Right ventricle myocardium superior (tissue), 1 donor: ENCODE results near the gene C16orf46. TPM values are rescaled to one million over a fixed set of nuclear protein-coding genes. Genes with fewer than 3 reads are reported as not detected.
"Not testable (repeated sequence)": the region's sequence is repeated elsewhere in the genome, so short reads cannot be mapped to it uniquely, and the experiment has no call there.

Source experiments
- ATAC-seq: fragments of 200-7000 bp; cut with Tn5 transposase; one replicate; pipeline ENCODE4 v1.9.1; 2020; ENCODE audit warnings: mild to moderate bottlenecking; ENCODE audit not compliant: poor library complexity
- DNase-seq: peaks from one replicate; pipeline ENCODE4 v3.0.0-alpha.2; 2020
- intact Hi-C: fragments of 100-400 bp; cut with DNase I; formaldehyde crosslinking; loops from one replicate; pipeline ENCODE4 v1.11.2; 2022
- long read RNA-seq: library from polyadenylated mRNA; unstranded; transcript quantifications from one replicate; pipeline ENCODE4 v2.0.0, GENCODE V29; 2021
- total RNA-seq: library from RNA; stranded (reverse); fragmentation: NEBNext Ultra II Directional; extraction: Animal tissue kit (Norgen Biotek cat#: 25700); gene quantifications from one replicate; pipeline ENCODE4 v1.2.1, GENCODE V29; 2021
- donor health status: DM: no; HTN: yes; CAD: no; lungs with severe emphysema.

C16orf46 gene
- total RNA-seq, result 0.38 TPM
- long read RNA-seq, result 0 reads

DNA sequence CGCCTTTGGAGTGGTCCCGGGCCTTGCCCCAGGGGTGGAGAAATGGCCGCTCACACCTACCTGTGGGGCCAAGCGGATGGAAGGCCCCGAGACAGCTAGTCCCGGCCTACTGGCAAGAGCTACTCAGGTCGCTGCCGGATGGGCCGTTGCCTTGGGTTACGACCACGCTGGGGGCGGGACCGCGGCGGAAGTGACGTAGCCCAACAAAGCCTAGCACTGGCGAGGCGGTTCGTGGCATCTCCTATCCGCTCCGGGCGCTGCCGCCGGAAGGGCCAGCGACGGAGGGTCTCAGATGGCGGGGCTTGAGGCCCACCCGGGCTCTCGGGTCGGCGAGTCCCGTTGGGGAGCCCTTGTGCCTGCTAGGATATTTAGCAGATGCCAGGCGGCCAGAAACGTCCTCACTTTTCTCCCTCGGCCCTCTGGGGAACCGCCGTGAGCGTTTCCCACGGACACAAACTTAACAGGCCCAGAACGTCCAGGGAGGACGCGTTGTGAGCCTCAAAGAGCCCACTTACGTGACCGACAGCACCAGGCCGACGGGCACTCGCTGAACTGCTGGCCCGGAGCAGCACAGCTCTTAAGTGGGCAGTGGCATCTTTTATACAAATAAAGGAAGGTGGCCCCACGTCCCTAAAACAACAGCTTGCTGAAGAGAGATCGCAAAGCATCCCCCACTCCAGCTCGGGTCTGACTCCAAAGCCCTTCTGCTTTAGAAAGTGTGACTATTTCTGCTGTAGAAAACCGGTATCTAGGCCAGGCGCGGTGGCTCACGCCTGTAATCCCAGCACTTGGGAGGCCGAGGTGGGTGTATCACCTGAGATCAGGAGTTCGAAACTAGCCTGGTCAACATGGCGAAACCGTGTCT, at the start of gene C16orf46:
TSS of gene C16orf46 (minus strand) at position 163 of the 865 bp plus-strand sequence. CDS start 13,283 bp downstream, outside the sequence.
- DNase-seq, result peak; percentile 99
- intact Hi-C loops, result no loop called here
- peak; percentile 99 for ATAC-seq

DNA sequence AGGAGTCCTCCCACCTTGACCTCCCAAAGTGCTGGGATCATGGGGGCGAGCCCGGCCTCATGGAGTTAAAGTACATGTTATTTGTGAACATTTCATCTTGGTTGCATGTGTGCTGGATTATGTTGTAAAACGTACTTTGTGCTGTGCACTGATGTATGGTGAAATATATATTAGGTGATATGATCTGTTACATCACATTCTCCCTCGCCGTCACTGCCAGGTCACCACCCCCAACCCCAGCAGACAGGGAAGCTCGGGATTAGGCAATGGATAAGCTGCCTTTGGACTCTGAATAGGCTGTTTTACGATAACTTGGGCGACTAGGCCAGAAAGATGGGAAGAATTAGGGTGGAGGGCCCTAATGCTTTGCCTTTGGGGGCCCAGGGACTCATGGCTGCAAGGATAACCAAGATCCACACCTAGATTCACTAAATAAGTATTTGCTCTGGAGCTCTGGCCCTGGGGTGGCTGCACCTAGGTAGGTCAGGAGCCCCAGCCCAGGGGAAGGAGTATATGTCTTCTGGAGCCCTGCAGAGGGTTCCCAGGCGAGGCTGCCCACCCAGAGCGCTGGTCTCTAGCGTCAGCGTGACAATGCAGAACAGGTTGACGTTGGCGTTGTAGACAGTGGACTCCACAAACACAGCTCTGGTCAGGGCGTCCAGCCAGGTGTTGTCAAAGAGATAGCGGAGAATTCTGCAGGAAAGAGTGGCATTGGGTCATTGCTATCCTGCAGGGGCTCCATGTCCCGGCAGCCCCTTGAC, 46.2 kb upstream of the C16orf46 start:
- no peak for DNase-seq
- no peak for ATAC-seq
- intact Hi-C loops, result no loop called here

DNA sequence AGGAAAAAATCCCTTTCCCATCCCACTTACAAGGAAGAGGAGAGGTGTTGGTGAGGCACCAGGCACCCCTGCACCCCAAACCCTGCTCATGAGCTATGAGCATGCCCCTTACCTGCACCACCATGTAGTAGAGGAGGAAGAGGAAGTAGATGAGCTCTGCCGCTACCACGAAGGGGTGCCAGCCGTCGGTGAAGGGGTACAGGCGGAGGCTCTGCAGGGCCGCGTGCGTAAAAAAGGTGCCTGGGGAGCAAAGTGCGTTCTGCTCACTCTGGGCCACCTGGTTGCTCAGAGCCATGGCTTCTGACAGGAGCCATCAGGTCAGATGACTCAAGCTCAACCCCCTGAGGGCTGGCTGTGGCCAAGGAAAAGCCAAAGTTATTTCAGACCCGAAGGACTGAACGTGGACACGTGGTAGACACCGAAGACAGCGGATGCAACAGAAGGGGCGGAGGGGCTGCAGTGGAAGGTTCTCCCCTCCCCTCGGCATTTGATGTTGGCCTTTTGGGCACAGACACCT, 44.5 kb upstream of the C16orf46 start:
- no peak for ATAC-seq
- DNase-seq, result no peak
- intact Hi-C loops, result no loop called here

- no peak for DNase-seq
- intact Hi-C loops, result no loop called here
- ATAC-seq, result no peak
Measured at GRCh38 chr16:81117436-81117835, 40.4 kb upstream of the C16orf46 start.

GRCh38 chr16:81116285-81116684, 39.2 kb upstream of the C16orf46 start:
- intact Hi-C loops, result no loop called here

DNA sequence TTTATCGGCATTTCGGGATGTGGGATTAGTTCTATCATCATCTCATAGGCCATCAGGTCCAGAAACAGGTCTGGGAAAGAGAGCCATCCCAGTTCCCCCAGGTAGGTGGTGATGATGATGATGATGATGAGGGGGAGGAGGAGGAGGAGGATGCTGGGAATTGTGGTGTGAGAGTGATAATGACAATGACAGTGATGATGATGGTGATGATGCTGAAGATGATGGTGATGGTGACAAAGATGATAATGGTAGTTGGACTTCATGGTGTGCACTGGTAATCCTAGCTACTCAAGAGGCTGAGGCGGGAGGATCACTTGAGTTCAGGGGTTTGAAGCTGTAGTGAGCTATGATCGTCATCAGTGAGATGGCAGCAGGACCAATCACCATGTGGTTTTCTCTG, 35.4 kb upstream of the C16orf46 start:
- DNase-seq (no peak), ATAC-seq (no peak)
- intact Hi-C loops, result no loop called here

More at GRCh38 chr16:81116285-81116684, 39.2 kb upstream of the C16orf46 start:
- DNase-seq (no peak), ATAC-seq (no peak)

DNA sequence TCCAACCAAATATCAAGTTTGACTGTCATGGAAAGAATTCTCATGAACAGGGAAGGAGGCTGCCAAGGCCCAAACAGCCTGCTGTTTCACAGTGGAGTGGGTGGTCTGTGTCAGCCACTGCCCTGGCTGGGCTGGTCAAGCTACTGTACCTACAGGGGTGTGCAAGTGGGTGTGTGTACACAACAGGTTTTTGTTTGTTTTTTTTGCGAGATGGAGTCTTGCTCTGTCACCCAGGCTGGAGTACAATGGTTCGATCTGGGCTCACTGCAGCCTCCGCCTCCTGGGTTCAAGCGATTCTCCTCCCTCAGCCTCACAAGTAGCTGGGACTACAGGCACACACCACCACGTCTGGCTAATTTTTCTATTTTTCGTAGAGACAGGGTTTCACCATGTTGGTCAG, 32.2 kb upstream of the C16orf46 start:
- intact Hi-C loops, DNase-seq, ATAC-seq: not testable (repeated sequence)

GRCh38 chr16:81107511-81107910, 30.5 kb upstream of the C16orf46 start:
- intact Hi-C loops, result no loop called here
- DNase-seq, result no peak
- ATAC-seq, result no peak

DNA sequence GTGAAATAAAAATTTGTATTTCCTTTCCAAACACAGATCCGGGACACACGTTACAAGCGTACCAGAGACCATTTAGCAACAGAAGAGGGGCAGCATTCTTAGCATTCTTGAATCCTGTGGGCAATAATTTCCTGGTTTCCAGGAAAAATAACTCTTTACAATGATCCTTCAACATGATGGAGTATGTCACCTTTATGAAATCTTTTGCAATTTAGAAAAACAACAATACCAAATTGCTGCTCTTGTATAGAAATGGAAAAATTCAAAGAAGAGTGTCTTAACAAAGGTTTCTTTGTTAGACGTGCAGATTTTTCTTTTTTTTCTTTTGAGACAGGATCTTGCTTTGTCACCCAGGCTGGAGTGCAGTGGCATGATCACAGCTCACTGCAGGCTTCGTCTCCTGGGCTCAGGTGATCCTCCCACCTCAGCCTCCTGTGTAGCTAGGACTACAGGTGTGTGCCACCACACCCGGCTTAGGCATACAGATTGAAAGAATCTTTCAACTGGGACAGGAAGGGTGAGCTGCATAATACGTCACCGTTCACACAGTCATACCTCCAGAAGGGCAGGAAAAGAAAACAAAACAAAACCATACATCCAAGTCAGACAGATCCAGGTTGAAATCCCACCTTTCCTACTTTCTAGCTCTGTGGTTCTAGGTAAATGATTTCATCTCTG, 29.9 kb upstream of the C16orf46 start:
- intact Hi-C loops, result no loop called here
- ATAC-seq, result no peak
- no peak for DNase-seq

DNA sequence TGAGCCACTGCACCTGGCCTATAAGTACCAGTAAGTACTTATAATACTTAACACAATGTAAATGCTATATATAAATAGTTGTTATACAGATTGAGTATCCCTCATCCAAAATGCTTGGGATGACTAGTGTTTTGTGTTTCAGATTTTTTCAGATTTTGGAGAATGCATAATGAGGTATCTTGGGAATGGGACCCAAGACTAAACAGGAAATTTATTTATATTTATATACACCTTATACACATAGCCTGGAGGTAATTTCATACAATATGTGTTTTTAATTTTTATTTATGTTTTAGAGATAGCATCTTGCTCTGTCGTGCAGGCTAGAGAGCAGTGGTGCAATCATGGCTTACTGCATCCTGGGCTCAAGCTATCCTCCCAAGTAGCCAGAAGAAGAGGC, 28.9 kb upstream of the C16orf46 start:
- intact Hi-C loops, result no loop called here
- DNase-seq, result no peak
- ATAC-seq, result no peak

DNA sequence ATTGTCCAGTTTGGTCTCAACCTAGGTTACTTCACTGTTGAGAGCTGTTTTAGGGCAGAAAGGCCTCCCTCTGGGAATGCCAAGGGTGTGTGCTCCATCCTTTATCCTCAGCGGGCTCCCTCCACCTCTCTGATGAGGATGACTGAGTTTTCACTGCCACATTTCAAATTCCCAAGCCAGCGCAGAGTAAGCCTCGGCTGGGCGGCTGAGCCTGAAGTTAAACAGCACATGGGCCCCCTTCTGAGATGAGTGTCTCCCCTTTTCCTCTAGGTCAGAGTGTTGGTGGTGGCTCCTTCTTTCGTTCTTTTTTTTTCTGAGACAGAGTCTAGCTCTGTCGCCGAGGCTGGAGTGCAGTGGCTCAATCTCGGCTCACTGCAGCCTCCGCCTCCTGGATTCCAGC, 24.7 kb upstream of the C16orf46 start:
- ATAC-seq (no peak), DNase-seq (no peak)
- intact Hi-C loops, result no loop called here

DNA sequence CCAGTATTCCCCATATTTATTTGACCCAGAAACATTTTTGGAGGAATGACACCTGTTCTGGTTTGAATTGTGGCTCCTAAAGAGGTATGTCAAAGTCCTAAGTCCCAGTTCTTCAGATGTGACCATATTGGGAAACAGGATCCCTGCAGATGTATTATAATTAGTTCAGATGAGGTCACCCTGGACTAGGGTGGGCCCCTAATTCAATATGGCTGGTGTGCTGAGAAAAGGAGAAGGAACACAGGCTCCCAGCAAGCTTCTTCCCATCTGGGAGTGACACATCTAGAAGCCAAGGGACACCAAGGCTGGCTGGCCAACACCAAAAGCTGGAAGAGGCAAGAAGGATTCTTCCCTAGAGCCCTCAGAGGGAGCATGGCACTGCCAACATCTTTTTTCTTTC, 22.9 kb upstream of the C16orf46 start:
- intact Hi-C loops, result no loop called here
- DNase-seq (no peak), ATAC-seq (no peak)

- no peak for ATAC-seq
- DNase-seq, result no peak
- intact Hi-C loops, result no loop called here
Measured at GRCh38 chr16:81097230-81097629, 20.2 kb upstream of the C16orf46 start.

DNA sequence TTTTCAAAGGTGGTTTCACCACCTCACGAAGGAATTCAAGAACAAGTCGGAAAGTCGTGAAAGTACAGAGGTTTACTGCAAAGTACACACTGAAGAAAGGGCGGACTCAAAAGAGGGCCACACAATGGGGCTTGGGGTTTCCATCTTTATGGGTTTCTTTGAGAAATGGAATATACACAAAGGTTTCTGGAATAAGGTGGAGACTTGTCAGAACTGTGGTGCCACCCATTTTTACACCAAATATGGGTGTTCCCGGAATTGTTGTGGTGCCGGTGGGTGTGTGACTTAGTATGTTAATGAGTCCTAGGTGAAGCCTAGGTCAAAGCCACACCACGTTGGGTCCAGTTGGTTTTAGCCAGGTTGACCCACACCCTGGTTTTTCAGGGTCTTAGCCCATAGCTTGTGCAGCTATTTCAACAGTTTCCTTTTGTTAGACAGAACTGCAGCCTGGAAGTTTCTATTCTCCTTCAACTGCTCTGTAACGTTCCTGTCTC, 19.7 kb upstream of the C16orf46 start:
- intact Hi-C loops, result no loop called here
- DNase-seq (no peak), ATAC-seq (no peak)

DNA sequence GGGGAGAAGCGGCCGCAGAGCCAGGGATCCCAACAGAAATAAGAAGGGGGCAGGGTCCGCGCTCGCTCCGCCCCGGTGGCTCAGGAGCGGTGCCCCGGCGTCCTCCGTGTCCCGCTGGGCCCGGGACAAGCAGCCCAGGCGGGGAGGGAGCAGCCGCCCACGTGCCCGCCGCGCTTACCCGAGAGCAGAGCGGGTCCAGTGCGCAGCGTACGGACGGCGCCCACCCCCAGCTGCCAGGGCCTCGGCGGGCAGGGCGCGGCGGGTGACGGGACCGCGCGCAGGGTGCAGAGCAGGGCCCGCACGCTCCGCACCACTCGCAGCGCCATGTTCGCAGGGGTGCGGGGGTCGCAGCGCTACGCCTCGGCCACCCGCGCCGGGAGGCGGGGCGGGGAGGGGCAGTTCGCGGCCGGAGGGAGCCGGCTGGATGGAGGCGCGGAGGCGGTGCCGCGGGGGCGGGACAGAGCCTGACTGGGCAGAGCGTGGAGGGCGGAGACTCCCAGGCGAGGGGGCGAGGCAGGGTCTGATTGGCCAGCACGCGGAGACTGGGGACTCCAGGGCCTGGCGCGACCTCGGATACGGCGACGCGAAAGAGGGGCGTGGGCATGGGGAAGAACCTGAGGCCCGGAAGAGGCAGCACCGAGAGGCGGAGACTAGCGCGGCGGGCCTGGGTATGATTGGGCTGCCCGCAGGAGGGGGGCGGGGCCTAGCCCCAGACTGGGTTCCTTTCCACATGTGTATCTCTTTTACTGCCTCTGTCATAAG, 19.1 kb upstream of the C16orf46 start, which contains the start of gene GCSH:
TSS of gene GCSH (minus strand) at position 443 of the 762 bp plus-strand sequence. CDS start at position 326, 117 bp downstream.
- ATAC-seq (peak; percentile 99), DNase-seq (peak; percentile 100)
- intact Hi-C loops, result no loop called here

DNA sequence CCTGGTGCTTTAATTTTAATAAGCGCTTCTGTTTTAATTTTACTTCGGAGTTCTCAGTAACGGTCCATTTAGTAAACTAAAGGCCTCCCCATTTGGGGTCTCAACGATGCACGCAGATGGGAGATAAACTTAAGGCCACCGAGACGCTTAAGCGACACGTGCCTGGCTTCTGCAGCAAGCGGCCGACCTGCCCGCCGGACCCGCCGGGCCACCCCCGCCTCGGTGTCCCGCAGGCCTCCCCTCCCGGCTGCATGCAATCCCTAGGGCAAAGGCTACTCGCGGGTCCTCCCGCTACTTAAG, 18.6 kb upstream of the C16orf46 start:
- no peak for DNase-seq
- intact Hi-C loops, result no loop called here
- ATAC-seq, result no peak

DNA sequence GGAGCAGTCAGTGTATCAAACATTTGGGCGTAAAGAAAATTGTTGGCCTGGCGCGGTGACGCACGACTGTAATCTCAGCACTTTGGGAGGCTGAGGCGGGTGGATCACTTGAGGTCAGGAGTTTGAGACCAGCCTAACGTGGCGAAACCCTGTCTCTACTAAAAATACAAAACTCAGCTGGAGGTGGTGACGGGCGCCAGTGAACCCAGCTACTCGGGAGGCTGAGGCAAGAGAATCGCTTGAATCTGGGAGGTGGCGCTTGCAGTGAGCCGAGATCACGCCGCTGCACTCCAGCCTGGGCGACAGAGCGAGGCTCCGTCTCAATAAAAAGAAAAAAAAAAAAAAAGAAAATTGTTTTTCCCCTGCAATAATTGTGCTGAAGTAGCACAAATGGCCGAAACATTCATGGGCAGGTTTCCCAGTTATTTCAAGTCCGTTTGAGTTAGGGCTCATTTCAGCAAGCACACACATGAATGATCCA, 17.8 kb upstream of the C16orf46 start:
- intact Hi-C loops, result no loop called here
- ATAC-seq, result no peak
- DNase-seq, result no peak

GRCh38 chr16:81088836-81089235, 11.8 kb upstream of the C16orf46 start:
- ATAC-seq, result no peak
- DNase-seq, result no peak
- intact Hi-C loops, result no loop called here
